ENCODE data around the gene SPATA3.

DNA sequence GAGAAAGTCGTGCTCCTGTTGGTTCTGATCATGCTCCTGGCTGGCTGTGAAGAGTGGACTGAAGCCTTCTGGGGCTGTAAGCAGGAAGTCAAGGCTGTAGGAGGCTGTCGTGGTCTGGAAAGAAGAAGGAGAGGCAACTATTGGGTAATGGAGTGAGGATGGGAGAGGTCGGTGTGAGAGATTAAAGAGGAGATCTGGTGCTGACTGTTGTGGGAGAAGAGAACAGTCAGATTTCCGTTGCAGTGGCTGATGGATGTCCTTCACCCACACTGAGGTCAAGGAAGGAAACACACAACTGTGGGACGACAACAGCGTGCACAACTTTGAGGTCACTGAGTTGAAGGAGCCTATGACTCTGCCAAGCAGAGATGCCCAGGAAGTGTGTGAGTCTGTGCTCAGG is 57.9 kb downstream of the SPATA3 start:
- TF ChIP-seq YY1 (IDR thresholded peaks at IDR 0.05; ENCODE audit: insufficient read depth, insufficient read length) (no peak), ZNF274 (IDR thresholded peaks at IDR 0.05; ENCODE audit: low read depth, low read length) (no peak)

All from NT2/D1 (cell line).